Motor neuron (in vitro differentiated cells): ENCODE results near the gene PRRX2. TPM values are rescaled to one million over a fixed set of nuclear protein-coding genes. Genes with fewer than 3 reads are reported as not detected.

Source experiments
- ATAC-seq, 8 experiments: fragments of 200-7000 bp; cut with Tn5 transposase; replicated peaks in 6 of 8; 2 replicates each; pipeline ENCODE4 v1.8.0; 2021; ENCODE audit warnings: mild to moderate bottlenecking in 8 of 8, moderate library complexity in 8 of 8
- H3K27ac ChIP-seq, 2 donors: fragments of 250-450 bp; sonication (Bioruptor Pico); 2 replicates each; pipeline ENCODE4 v1.9.0; 2021; ENCODE audit warnings: antibody characterized with exemption in 2 of 2, mild to moderate bottlenecking in 2 of 2, moderate library complexity in 1 of 2
- H3K4me1 ChIP-seq, 2 donors: fragments of 250-450 bp; sonication (Bioruptor Pico); replicated peaks in 1 of 2; 2 replicates each; pipeline ENCODE4 v1.6.1; 2021; ENCODE audit warnings: antibody characterized with exemption in 2 of 2, mild to moderate bottlenecking in 2 of 2, moderate library complexity in 1 of 2
- H3K4me3 ChIP-seq, 5 donors: fragments of 250-450 bp; sonication (Bioruptor Pico); 2 replicates each; pipeline ENCODE4 v1.9.0; 2021; ENCODE audit warnings: antibody characterized with exemption in 5 of 5, mild to moderate bottlenecking in 5 of 5, moderate library complexity in 4 of 5
- WGBS, 10 experiments: fragments of 450-650 bp; shearing (Covaris generic); methylation state at CpG; one replicate each; pipeline ENCODE4 v1.0.0; 2022; 5-methylcytosine and 5-hydroxymethylcytosine counted together
- in situ Hi-C, 9 experiments: fragments of 400-800 bp; cut with MboI; loops; one replicate each; pipeline ENCODE4 v1.15.0; 2021; ENCODE audit warnings: low sequenced_read_pairs in 9 of 9, low pct_unique_long_range_greater_than_20kb in 2 of 9; ENCODE audit not compliant: unreplicated experiment in 9 of 9
- total RNA-seq, 8 experiments: library from RNA; unstranded; fragments of 300-600 nt; gene quantifications; 2 replicates each; pipeline versions ENCODE4 v1.2.3 to v1.2.4, GENCODE V29; 2022

The PRRX2 gene
- total RNA-seq, 8 experiments from 2014 or later, result 0.14 to 14.4 (median 0.87) TPM; not detected in 1

GRCh38 chr9:129765764-129766317 is 100.4 kb downstream of the PRRX2 start:
- Histone ChIP-seq H3K27ac (no peak overlapping the region), H3K4me3 (no peak overlapping the region), H3K4me1 (no peaks in the 10 kb centered on the region)
- in situ Hi-C loops, result no loop called here
- 63 to 100% (median 86%) methylated on average over 1 to 3 of the region's 4 CpGs; no CpG with 5 or more reads in 4 of the 10 experiments for WGBS, 10 experiments
- ATAC-seq, result no peak

- no peak for ATAC-seq
- in situ Hi-C loops, result no loop called here
- WGBS, 10 experiments, result 87 to 100% (median 94%) methylated on average over 1 to 5 of the region's 6 CpGs; no CpG with 5 or more reads in 6 of the 10 experiments
- H3K27ac ChIP-seq, result no peak overlapping the region
- H3K4me1 ChIP-seq, result no peaks in the 10 kb centered on the region
- no peak overlapping the region for H3K4me3 ChIP-seq
Measured at GRCh38 chr9:129768486-129768885, 103.0 kb downstream of the PRRX2 start.

GRCh38 chr9:129769669-129770068 is 104.2 kb downstream of the PRRX2 start:
- Histone ChIP-seq H3K27ac (no peak overlapping the region), H3K4me3 (no peak overlapping the region), H3K4me1 (no peaks in the 10 kb centered on the region)
- in situ Hi-C loops, result no loop called here
- ATAC-seq, result no peak
- 20 to 100% (median 89%) methylated on average over 1 to 5 of the region's 5 CpGs; no CpG with 5 or more reads in 1 of the 10 experiments for WGBS, 10 experiments

GRCh38 chr9:129770741-129771140 is 105.3 kb downstream of the PRRX2 start:
- H3K4me1 ChIP-seq, result no peaks in the 10 kb centered on the region
- in situ Hi-C loops, result no loop called here
- ATAC-seq, result no peak
- H3K27ac ChIP-seq, result no peak overlapping the region
- WGBS, 10 experiments, result 38 to 100% (median 77%) methylated on average over 1 to 4 of the region's 5 CpGs; no CpG with 5 or more reads in 2 of the 10 experiments
- no peak overlapping the region for H3K4me3 ChIP-seq

Other genes starting within 250 kb of the PRRX2 start
- under 1 TPM in 6 of 8 experiments, not detected in 2; 0.22 to 1.00 (median 0.49) TPM for gene C9orf50, start 44.5 kb upstream of the PRRX2 start, total RNA-seq
- gene NTMT1, start 39.5 kb upstream of the PRRX2 start, total RNA-seq, result 10 to 100 TPM; 25.4 to 49.4 (median 35.2) TPM
- gene ASB6, start 23.5 kb upstream of the PRRX2 start, total RNA-seq, result 10 to 100 TPM; 12.0 to 44.5 (median 18.5) TPM
- 100 to 1,000 TPM in 1 of 8 experiments, 10 to 100 TPM in 1, 1 to 10 TPM in 4, under 1 TPM in 2; 0.77 to 215 (median 1.9) TPM for gene PTGES, start 87.4 kb downstream of the PRRX2 start, total RNA-seq
- 10 to 100 TPM; 10.7 to 31.4 (median 14.6) TPM for gene TOR1B, start 137.5 kb downstream of the PRRX2 start, total RNA-seq
- gene TOR1A, start 158.5 kb downstream of the PRRX2 start, total RNA-seq, result 10 to 100 TPM; 19.8 to 46.2 (median 34.6) TPM
- gene C9orf78, start 169.6 kb downstream of the PRRX2 start, total RNA-seq, result 10 to 100 TPM; 33.2 to 73.1 (median 48.6) TPM
- gene USP20, start 169.8 kb downstream of the PRRX2 start, total RNA-seq, result 10 to 100 TPM; 15.3 to 24.8 (median 20.7) TPM